Amniotic stem cell (primary cell): Measurements from ENCODE around the gene POU2AF2.

Source experiments
- DNase-seq: peaks from one replicate; lab custom pipeline; 2025; lab: John Stamatoyannopoulos, UW

POU2AF2 gene

DNA sequence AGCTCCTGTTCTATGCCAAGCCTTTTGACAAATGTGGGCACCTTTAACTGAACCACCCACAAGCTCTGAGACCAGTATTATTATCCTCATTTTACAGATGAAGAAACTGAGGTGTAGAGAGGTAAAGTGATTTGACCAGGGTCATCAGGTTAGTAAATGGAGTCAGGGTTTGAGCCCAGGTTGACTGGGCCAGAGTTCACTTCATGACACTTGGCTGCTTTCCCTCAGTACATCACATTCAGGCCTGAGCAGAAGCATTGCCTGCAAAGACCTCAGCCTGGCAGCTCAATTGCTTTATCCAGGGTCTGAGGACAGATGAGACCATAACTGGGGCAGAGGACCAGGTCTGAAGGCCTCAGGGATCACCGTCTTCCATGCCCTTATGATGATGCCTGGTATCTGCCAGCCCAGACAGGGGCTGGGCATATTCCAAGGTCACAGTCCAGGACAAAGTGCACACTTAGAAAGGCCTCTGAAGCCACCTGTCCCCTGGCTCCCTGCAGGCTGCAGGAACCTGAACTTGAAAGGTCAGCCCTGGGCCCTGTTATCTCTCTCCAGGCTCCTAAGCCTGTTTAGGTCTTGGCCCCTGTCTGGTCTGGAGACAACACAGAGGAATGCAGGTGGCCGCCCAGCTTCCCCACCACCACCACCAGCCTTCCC lies 84.8 kb downstream of the POU2AF2 start:
- DNase-seq: no peak

GRCh38 chr11:111331711-111332479 lies 86.4 kb downstream of the POU2AF2 start:
- peak; percentile 7 for DNase-seq

GRCh38 chr11:111334532-111335502 lies 89.3 kb downstream of the POU2AF2 start:
- no peak for DNase-seq

GRCh38 chr11:111335549-111335948 lies 90.0 kb downstream of the POU2AF2 start:
- DNase-seq: no peak
